ENCODE data around the gene PTGER3.

- TF ChIP-seq, protein P1, sequence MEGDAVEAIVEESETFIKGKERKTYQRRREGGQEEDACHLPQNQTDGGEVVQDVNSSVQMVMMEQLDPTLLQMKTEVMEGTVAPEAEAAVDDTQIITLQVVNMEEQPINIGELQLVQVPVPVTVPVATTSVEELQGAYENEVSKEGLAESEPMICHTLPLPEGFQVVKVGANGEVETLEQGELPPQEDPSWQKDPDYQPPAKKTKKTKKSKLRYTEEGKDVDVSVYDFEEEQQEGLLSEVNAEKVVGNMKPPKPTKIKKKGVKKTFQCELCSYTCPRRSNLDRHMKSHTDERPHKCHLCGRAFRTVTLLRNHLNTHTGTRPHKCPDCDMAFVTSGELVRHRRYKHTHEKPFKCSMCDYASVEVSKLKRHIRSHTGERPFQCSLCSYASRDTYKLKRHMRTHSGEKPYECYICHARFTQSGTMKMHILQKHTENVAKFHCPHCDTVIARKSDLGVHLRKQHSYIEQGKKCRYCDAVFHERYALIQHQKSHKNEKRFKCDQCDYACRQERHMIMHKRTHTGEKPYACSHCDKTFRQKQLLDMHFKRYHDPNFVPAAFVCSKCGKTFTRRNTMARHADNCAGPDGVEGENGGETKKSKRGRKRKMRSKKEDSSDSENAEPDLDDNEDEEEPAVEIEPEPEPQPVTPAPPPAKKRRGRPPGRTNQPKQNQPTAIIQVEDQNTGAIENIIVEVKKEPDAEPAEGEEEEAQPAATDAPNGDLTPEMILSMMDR (conservative IDR thresholded peaks at IDR 0.05): no peak
- TF ChIP-seq ZFX (IDR thresholded peaks at IDR 0.05): no peak
Observed at GRCh38 chr1:71088645-71089287, 41.1 kb upstream of the PTGER3 start.

Measured in C4-2B (cell line).